Aorta (tissue), 5 donors: ENCODE measurements around the gene SMPD4. TPM values are rescaled to one million over a fixed set of nuclear protein-coding genes. Genes with fewer than 3 reads are reported as not detected.
"Not testable (repeated sequence)": the region's sequence is repeated elsewhere in the genome, so short reads cannot be mapped to it uniquely, and the experiment has no call there.

Source experiments
- ATAC-seq: fragments of 200-7000 bp; cut with Tn5 transposase; one replicate; pipeline ENCODE4 v1.9.1; 2022; ENCODE audit warnings: moderate library complexity; ENCODE audit not compliant: low FRiP score
- DNase-seq, 2 donors: peaks; one replicate each; pipeline ENCODE4 v3.0.0-alpha.2; 2020
- H3K27ac ChIP-seq, 2 donors: one replicate each; pipeline ENCODE4 v1.5.1; 2013; ENCODE audit warnings: low read length in 2 of 2, mild to moderate bottlenecking in 2 of 2, moderate library complexity in 2 of 2, control low read depth in 1 of 2, inconsistent platforms in 1 of 2, low read depth in 1 of 2
- H3K27me3 ChIP-seq, 2 donors: one replicate each; pipeline ENCODE4 v1.6.1; 2013; ENCODE audit warnings: control low read depth in 1 of 2, low read length in 1 of 2, mild to moderate bottlenecking in 1 of 2, moderate library complexity in 1 of 2; ENCODE audit not compliant: insufficient read depth in 2 of 2, control insufficient read depth in 1 of 2
- H3K36me3 ChIP-seq, 2 donors: one replicate each; pipeline ENCODE4 v1.6.1; 2013; ENCODE audit warnings: control low read depth in 1 of 2, low read length in 1 of 2, mild to moderate bottlenecking in 1 of 2; ENCODE audit not compliant: insufficient read depth in 2 of 2, control insufficient read depth in 1 of 2
- H3K4me1 ChIP-seq, 2 donors: one replicate each; pipeline ENCODE4 v1.6.1; 2013; ENCODE audit warnings: low read length in 2 of 2, control low read depth in 1 of 2, mild to moderate bottlenecking in 1 of 2, moderate library complexity in 1 of 2; ENCODE audit not compliant: insufficient read depth in 2 of 2, control insufficient read depth in 1 of 2
- H3K4me3 ChIP-seq, 2 donors: one replicate each; pipeline ENCODE4 v1.5.1; 2013; ENCODE audit warnings: low read length in 2 of 2, control low read depth in 1 of 2, mild to moderate bottlenecking in 1 of 2
- H3K9me3 ChIP-seq: one replicate; pipeline ENCODE4 v1.6.1; 2013; ENCODE audit warnings: mild to moderate bottlenecking, low read length; ENCODE audit not compliant: control insufficient read depth
- WGBS, 2 donors: extraction: QIAGEN DNeasy Blood & Tissue Kit; methylation state at CpG; one replicate each; pipeline ENCODE4 v1.1.7; 2013; 5-methylcytosine and 5-hydroxymethylcytosine counted together
- intact Hi-C, 2 donors: fragments of 100-400 bp; cut with DNase I; formaldehyde crosslinking; loops; one replicate each; pipeline versions ENCODE4 v1.14.2 to v1.15.0; 2022
- polyA plus RNA-seq, 2 donors: library from polyadenylated mRNA; stranded (reverse); fragments of 200-250 nt; gene quantifications; one replicate each; pipeline ENCODE4 v1.2.3, GENCODE V29; 2013
- total RNA-seq, 2 donors: library from RNA; stranded (reverse); fragmentation: NEBNext Ultra II Directional; extraction: Animal tissue kit (Norgen Biotek cat#: 25700); gene quantifications; one replicate each; pipeline ENCODE4 v1.2.1, GENCODE V29; 2021
- donor health status: healthy with polysubstance abuse.
- donor health status: Bipolar disorder and iron deficiency.
- donor health status: DM: no; HTN: no; CAD: no.
- donor health status: DM: no; HTN: no; CAD: no.
- donor health status: DM: yes; HTN: yes; CAD: no.

SMPD4 gene
- total and polyA plus RNA-seq, 4 donors, result 14.4 to 60.7 (median 34.9) TPM

DNA sequence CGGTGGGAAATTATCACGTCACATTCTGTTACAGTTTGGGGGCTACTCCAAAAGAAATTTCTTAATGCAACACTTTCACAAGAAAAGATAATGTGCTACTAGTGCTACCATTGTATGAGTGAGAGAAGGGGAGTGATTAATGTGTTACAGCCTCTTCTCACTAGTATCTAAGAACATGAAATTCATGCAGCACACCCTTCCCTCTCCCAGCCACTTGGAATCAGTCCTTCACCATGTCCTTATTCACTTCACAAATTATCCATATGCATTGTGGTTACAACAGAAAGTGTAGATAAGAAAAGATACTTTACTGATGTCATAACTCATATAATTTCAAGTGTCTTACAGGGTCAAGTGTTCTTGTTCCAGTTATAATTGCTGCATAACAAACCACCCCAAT is 37.7 kb upstream of the SMPD4 start:
- intact Hi-C loops, result loop anchor here in 1 of 2 donors (10.0 kb wide), 1 partner anchor 1236 kb away; no protein-coding TSS in a partner anchor
- H3K36me3 ChIP-seq, H3K27ac ChIP-seq, H3K27me3 ChIP-seq, ATAC-seq, DNase-seq, H3K4me3 ChIP-seq, H3K4me1 ChIP-seq, H3K9me3 ChIP-seq: not testable (repeated sequence)
- 77 to 81% methylated on average over 2 of the region's 2 CpGs for whole genome bisulfite sequencing, 2 donors

DNA sequence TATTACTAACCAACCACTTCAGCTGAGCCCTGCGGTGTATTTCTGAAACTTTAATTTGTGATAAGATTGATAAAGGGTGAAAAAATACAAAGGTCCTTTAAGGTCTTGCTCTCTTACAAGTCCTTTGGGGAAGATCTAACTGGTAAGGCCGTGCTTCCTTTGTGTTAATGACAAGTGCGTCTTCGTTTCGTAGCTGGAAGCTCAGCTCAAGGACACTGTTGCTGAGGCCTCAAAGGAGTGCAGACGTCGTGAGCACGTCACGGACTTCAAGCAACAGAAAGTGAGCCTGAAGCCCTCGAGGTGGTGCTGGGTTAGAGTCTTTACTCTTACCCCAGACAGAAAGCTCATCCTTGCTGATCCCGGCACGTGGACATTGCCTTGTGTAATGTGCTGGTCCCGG is 25.6 kb upstream of the SMPD4 start:
- H3K36me3 ChIP-seq, H3K9me3 ChIP-seq, ATAC-seq, H3K4me1 ChIP-seq, DNase-seq, intact Hi-C loops, H3K4me3 ChIP-seq, H3K27ac ChIP-seq, H3K27me3 ChIP-seq: not testable (repeated sequence)
- 78% methylated on average over 13 of the region's 13 CpGs for WGBS, 2 donors

DNA sequence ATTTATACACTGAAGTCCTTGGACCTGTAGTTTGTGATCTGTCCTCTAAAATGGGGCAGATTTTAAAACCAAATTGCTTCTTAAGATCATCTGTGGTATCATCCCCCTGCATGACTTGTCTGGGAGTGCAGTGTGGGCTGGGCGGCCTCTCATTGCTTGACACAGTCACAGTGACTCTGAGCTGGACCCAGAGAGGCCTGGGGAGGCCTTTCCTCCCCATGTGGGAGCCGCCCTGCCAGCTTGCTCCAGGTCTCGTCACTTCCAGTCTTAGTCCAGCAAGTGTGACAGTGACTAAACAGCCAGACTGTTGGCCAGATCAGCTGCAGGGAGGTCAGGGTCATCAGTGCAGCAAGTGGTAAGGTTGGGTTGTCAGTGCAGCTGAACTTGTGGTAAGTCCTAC is 21.7 kb upstream of the SMPD4 start:
- H3K36me3 ChIP-seq, ATAC-seq, intact Hi-C loops, H3K27me3 ChIP-seq, H3K4me3 ChIP-seq, H3K9me3 ChIP-seq, DNase-seq, H3K4me1 ChIP-seq, H3K27ac ChIP-seq: not testable (repeated sequence)
- 77 to 79% methylated on average over 3 of the region's 3 CpGs for WGBS, 2 donors

DNA sequence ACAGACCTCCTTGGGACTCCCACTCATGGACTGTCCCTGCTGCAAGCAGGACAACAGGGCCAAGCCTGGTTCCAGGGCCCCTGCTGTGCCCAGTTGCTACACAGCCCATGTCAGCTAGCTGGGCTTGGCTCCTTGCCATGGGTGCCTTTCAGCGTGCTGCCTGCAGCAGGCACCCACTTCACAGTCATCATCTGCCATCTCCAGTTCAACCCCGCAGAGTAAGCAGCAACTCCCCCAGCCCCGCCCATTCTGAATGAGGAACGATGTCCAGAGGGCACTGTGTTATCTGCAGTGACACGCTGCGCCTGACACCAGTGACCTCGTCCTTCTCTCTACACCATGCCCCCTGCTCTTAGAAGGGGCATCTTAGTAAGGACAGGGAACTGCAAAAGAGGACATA is 21.1 kb upstream of the SMPD4 start:
- ATAC-seq, H3K27ac ChIP-seq, H3K9me3 ChIP-seq, H3K27me3 ChIP-seq, H3K4me3 ChIP-seq, H3K4me1 ChIP-seq, H3K36me3 ChIP-seq, DNase-seq, intact Hi-C loops: not testable (repeated sequence)
- 49 to 78% methylated on average over 4 to 5 of the region's 7 CpGs for WGBS, 2 donors

DNA sequence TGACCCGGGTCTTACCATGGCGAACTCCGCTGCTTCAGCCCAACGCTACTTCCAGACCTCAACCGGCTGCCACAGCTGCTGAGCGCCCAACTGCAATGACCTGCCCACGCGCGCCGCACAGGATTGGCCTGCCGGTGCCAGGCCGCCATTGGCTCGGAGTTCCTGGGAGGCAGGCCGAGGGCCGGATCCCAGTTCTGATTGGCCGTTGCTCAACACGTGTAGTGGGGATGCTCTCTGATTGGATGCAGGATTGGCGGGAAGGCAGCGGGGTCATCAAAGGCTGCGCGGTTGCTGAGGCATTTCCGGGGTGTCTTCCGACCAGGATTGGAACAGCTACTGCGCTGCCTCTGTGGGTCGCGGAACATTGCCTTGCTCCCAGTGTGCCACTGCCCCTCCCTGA is 16.9 kb upstream of the SMPD4 start, which contains the start of gene TUBA3E:
Gene TUBA3E (minus strand): TSS at position 97 of the 400 bp plus-strand sequence. CDS start 79 bp downstream, at position 18.
- H3K4me3 ChIP-seq, result no peak within 1 kb of the TSS
- ATAC-seq (no peak), DNase-seq (no peak)
- WGBS, 2 donors, result 96% methylated on average over 21 to 26 of the region's 26 CpGs
- H3K36me3 ChIP-seq, result no peaks in the 10 kb centered on the region
- no peaks in the 10 kb centered on the region for H3K27me3 ChIP-seq
- H3K27ac ChIP-seq, result no peak within 1 kb of the TSS
- H3K9me3 ChIP-seq, result no peaks in the 10 kb centered on the region
- H3K4me1 ChIP-seq, result no peaks in the 10 kb centered on the region
- intact Hi-C loops, result no loop called here

DNA sequence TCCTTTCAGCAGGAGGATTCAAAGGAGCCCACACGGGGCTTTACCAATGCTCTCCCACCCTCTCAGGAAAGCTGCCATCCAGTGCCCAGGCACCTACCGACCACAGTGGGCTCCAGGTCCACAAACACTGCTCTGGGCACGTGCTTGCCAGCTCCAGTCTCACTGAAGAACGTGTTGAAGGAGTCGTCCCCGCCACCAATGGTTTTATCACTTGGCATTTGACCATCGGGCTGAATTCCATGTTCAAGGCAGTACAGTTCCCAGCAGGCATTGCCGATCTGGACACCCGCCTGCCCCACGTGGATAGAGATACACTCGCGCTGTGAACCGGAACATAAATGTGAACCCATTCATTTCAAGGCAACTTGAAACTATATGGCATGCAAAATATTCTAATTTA is 14.7 kb upstream of the SMPD4 start:
- WGBS, 2 donors, result 72 to 87% methylated on average over 7 to 12 of the region's 13 CpGs
- H3K9me3 ChIP-seq, H3K4me1 ChIP-seq, intact Hi-C loops, H3K27ac ChIP-seq, DNase-seq, ATAC-seq, H3K27me3 ChIP-seq, H3K4me3 ChIP-seq, H3K36me3 ChIP-seq: not testable (repeated sequence)

DNA sequence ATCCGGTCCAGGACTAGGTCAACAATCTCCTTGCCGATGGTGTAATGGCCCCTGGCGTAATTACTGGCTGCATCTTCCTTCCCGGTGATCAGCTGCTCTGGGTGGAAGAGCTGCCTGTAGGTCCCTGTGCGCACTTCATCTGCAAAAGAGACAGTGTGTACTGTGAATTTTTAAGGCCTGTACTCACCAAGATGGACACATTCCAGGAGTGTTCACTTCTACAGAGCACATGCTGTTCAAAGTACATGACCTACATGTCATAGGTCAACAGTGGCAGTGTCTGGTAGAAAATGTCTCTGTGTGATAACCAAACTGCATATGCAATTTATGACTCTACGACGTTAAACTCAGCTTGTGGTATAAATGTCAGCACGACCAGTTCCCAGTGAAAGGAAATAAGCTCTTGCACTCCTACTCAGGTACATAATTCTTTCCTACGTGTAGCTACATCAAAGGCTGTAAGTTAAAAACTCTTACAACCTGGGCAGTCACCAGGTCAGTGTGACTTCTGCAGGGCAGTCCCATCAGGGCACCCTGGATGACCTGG is 13.8 kb upstream of the SMPD4 start:
- H3K4me3 ChIP-seq, H3K4me1 ChIP-seq, H3K9me3 ChIP-seq, DNase-seq, H3K36me3 ChIP-seq, ATAC-seq, intact Hi-C loops, H3K27ac ChIP-seq, H3K27me3 ChIP-seq: not testable (repeated sequence)
- WGBS, 2 donors, result 72 to 78% methylated on average over 8 to 9 of the region's 9 CpGs

DNA sequence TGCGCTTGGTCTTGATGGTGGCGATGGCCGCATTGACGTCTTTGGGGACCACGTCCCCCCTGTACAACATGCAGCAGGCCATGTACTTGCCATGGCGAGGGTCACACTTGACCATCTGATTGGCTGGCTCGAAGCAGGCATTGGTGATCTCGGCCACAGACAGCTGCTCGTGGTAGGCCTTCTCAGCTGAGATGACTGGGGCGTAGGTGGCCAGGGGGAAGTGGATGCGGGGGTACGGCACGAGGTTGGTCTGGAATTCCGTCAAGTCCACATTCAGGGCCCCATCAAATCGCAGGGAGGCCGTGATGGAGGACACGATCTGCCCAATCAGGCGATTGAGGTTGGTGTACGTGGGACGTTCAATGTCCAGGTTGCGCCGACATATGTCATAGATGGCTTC is 12.4 kb upstream of the SMPD4 start:
- H3K36me3 ChIP-seq, H3K27me3 ChIP-seq, intact Hi-C loops, H3K4me3 ChIP-seq, DNase-seq, ATAC-seq, H3K27ac ChIP-seq, H3K4me1 ChIP-seq, H3K9me3 ChIP-seq: not testable (repeated sequence)
- 88 to 91% methylated on average over 19 to 22 of the region's 22 CpGs for WGBS, 2 donors

DNA sequence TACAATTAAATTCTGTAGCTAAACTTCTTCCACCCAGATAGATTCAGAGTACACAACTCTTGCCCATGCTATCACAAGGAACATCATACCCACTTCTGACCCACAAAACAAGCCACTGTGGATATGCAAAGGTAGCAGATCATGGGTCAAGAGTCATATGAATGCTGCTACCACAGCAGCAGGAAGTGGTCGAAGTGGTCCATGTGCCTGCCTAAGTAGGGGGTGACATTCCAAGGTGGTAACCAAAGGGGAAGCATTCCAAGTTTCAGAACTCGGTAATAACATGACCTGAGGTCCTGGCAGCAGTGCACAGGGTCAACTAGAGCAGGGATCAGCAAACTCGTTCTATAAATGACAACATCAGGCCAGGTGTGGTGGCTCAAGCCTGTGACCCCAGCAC is 11.0 kb upstream of the SMPD4 start:
- WGBS, 2 donors, result 71 to 85% methylated on average over 3 of the region's 3 CpGs
- H3K9me3 ChIP-seq, H3K4me3 ChIP-seq, intact Hi-C loops, H3K27ac ChIP-seq, H3K36me3 ChIP-seq, DNase-seq, ATAC-seq, H3K27me3 ChIP-seq, H3K4me1 ChIP-seq: not testable (repeated sequence)
